OCI-LY3 (cell line): Measurements from ENCODE around the gene RNASE4.
A peak's percentile ranks its signal among the peaks of the same experiment; 100 is the strongest.

ENCODE experiments used
- H2AFZ ChIP-seq: fragments of 200-600, 300-600 bp; shearing (Covaris generic); 2 replicates; pipeline ENCODE4 v1.6.0; 2014; ENCODE audit warnings: antibody characterized with exemption, low read depth, low read length
- H3K27ac ChIP-seq: fragments of 200-600, 300-600 bp; sonication (generic); 2 replicates; pipeline ENCODE4 v1.5.1; 2014; ENCODE audit warnings: mild to moderate bottlenecking, low read length, moderate library complexity, mixed read lengths
- H3K27me3 ChIP-seq: fragments of 200-600, 300-600 bp; sonication (generic); 2 replicates; pipeline ENCODE4 v1.6.1; 2014; ENCODE audit warnings: low read depth, low read length, mixed read lengths
- H3K36me3 ChIP-seq: fragments of 200-600, 300-600 bp; sonication (generic); replicated peaks from 2 replicates; pipeline ENCODE3; 2014; ENCODE audit warnings: low read depth, low read length, mixed read lengths
- H3K4me1 ChIP-seq: fragments of 300-600, 200-600 bp; sonication (generic); 2 replicates; pipeline ENCODE4 v1.6.1; 2014; ENCODE audit warnings: low read length, mixed read lengths
- H3K4me2 ChIP-seq: fragments of 200-600, 300-600 bp; sonication (generic); 2 replicates; pipeline ENCODE4 v1.6.1; 2014; ENCODE audit warnings: low read length, mixed read lengths
- H3K4me3 ChIP-seq: fragments of 300-600, 200-600 bp; sonication (generic); 2 replicates; pipeline ENCODE4 v1.5.1; 2014; ENCODE audit warnings: antibody characterized with exemption, mild to moderate bottlenecking, low read length, moderate library complexity
- H3K79me2 ChIP-seq: fragments of 300-600, 200-600 bp; shearing (Covaris generic); 2 replicates; pipeline ENCODE4 v1.6.1; 2014; ENCODE audit warnings: mild to moderate bottlenecking, low read length, mixed read lengths
- H3K9ac ChIP-seq: fragments of 300-600, 200-600 bp; shearing (Covaris generic); 2 replicates; pipeline ENCODE4 v1.6.0; 2014; ENCODE audit warnings: mild to moderate bottlenecking, low read length, moderate library complexity
- H3K9me3 ChIP-seq: fragments of 200-600, 300-600 bp; shearing (Covaris generic); 2 replicates; pipeline ENCODE4 v1.6.1; 2014; ENCODE audit warnings: low read length, mixed read lengths; ENCODE audit not compliant: insufficient read depth
- H4K20me1 ChIP-seq: fragments of 200-600, 300-600 bp; sonication (generic); 2 replicates; pipeline ENCODE4 v1.6.1; 2016; ENCODE audit warnings: low read length, mixed read lengths; ENCODE audit not compliant: insufficient read depth
- CTCF ChIP-seq: fragments of 200-600, 300-600 bp; sonication (generic); IDR thresholded peaks from 2 replicates; pipeline ENCODE4 v1.5.1; 2014; ENCODE audit warnings: antibody characterized with exemption, low read length, low read depth
- EZH2phosphoT487 ChIP-seq: fragments of 200-600 bp; shearing (Covaris generic); IDR thresholded peaks from 2 replicates; pipeline ENCODE4 v1.6.1; 2018; ENCODE audit warnings: antibody characterized with exemption, mixed run types, low read depth

The RNASE4 gene

GRCh38 chr14:20676072-20676471 is 8.3 kb upstream of the RNASE4 start:
- no peaks in the 10 kb centered on the region for H3K9me3 ChIP-seq
- no peaks in the 10 kb centered on the region; the same call in 1 of the 2 replicates for H3K27me3 ChIP-seq
- no peaks in the 10 kb centered on the region for H3K36me3 ChIP-seq
- H2AFZ ChIP-seq, result no peak overlapping the region
- no peak overlapping the region for H3K9ac ChIP-seq
- no peaks in the 10 kb centered on the region for H3K79me2 ChIP-seq
- no peak overlapping the region for H3K4me2 ChIP-seq
- no peaks in the 10 kb centered on the region for H4K20me1 ChIP-seq
- no peak overlapping the region for H3K27ac ChIP-seq
- no peak overlapping the region for H3K4me3 ChIP-seq
- peaks cover 14% of the 10 kb centered on the region for H3K4me1 ChIP-seq
- no peak for TF ChIP-seq EZH2phosphoT487
- no peak for TF ChIP-seq CTCF

- peak overlapping the region; percentile 93 for H3K4me2 ChIP-seq
- H2AFZ ChIP-seq, result peak overlapping the region; percentile 67
- H3K4me3 ChIP-seq, result peak overlapping the region; percentile 97
- H4K20me1 ChIP-seq, result no peaks in the 10 kb centered on the region
- peak overlapping the region; percentile 99; the same call in 1 of the 2 replicates for H3K9ac ChIP-seq
- TF ChIP-seq EZH2phosphoT487, result no peak
- no peak for TF ChIP-seq CTCF
- peaks cover 16% of the 10 kb centered on the region for H3K4me1 ChIP-seq
- no peak overlapping the region for H3K27ac ChIP-seq
- H3K9me3 ChIP-seq, result no peaks in the 10 kb centered on the region
- H3K27me3 ChIP-seq, result no peaks in the 10 kb centered on the region; the same call in 1 of the 2 replicates
- no peaks in the 10 kb centered on the region for H3K79me2 ChIP-seq
- H3K36me3 ChIP-seq, result no peaks in the 10 kb centered on the region
Observed at GRCh38 chr14:20679907-20680306, 4.5 kb upstream of the RNASE4 start.

- Histone ChIP-seq H3K4me2 (peak overlapping the region; percentile 93), H3K79me2 (no peaks in the 10 kb centered on the region), H3K4me1 (peaks cover 18% of the 10 kb centered on the region), H3K9ac (peak overlapping the region; percentile 99), H3K27me3 (no peaks in the 10 kb centered on the region; the same call in 1 of the 2 replicates), H4K20me1 (no peaks in the 10 kb centered on the region), H3K27ac (peak overlapping the region; percentile 98), H3K4me3 (peak overlapping the region; percentile 97), H3K9me3 (no peaks in the 10 kb centered on the region), H3K36me3 (no peaks in the 10 kb centered on the region), H2AFZ (peak overlapping the region; percentile 15; the same call in 1 of the 2 replicates)
- no peak for TF ChIP-seq EZH2phosphoT487
- TF ChIP-seq CTCF, result no peak
Observed at GRCh38 chr14:20680363-20680762, 4.0 kb upstream of the RNASE4 start.

GRCh38 chr14:20680843-20681347 is 3.5 kb upstream of the RNASE4 start:
- Histone ChIP-seq H3K4me1 (peaks cover 14% of the 10 kb centered on the region), H3K4me3 (peak overlapping the region; percentile 97), H4K20me1 (no peaks in the 10 kb centered on the region), H3K9ac (peak overlapping the region; percentile 99), H2AFZ (no peak overlapping the region), H3K27ac (peak overlapping the region; percentile 98), H3K36me3 (no peaks in the 10 kb centered on the region), H3K4me2 (peak overlapping the region; percentile 93), H3K27me3 (no peaks in the 10 kb centered on the region; the same call in 1 of the 2 replicates), H3K9me3 (no peaks in the 10 kb centered on the region), H3K79me2 (no peaks in the 10 kb centered on the region)
- TF ChIP-seq CTCF (no peak), EZH2phosphoT487 (no peak)
